ENCODE results near the gene PLA2G3. TPM values are rescaled to one million over a fixed set of nuclear protein-coding genes. Genes with fewer than 3 reads are reported as not detected.
"Not testable (repeated sequence)": the region's sequence is repeated elsewhere in the genome, so short reads cannot be mapped to it uniquely, and the experiment has no call there.

Gene PLA2G3
- polyA plus RNA-seq, 2 of the 4 experiments (the other 2 are of a cell fraction) = not detected

DNA sequence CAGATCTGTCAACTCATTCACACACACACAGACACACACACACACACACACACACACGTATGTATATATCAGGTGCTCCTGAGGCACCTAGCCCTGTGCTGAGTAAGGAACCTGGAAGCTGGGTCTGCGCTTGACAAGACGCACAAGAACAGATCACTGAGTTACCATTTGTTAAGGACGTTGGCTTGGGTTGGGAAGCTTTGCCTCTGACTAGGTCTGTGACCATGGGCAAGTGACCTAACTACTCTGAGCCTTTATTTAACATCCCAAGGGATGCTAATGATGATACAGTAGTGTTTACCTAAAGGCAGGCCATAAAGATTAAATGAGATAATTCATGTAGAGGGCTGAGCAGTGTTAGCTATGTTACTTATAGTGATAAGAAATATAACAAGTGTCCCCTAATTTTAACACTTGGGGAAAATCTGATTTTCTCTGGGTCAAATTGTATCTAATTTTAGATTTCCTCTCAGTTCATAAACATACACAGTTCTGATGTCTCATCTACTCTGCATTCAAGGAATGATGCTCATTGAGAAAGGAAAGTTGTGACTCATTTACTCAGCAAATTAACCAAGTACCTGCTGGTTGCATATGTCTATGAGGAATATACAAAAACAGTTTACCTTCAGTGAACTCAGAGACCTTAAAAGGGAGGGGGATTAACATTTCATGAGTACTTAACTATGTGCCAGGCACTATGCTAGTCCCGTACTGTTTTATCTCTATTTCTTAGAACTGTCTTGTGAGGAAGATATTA, 33.3 kb upstream of the PLA2G3 start:
- peak overlapping the region; percentile 40 for H3K4me2 ChIP-seq
- DNase-seq (ENCODE audit: low read depth in 1 of 2, low spot score in 1 of 2) (peak; percentile 16 to 32), ATAC-seq (peak; percentile 54 to 62; a peak in 5 of 6 replicates), FAIRE-seq (no peak)
- no peak overlapping the region for H3K4me3 ChIP-seq
- ChIA-PET POLR2A (no interaction called here), CTCF (interaction anchor here (0.5 to 1.3 kb wide), 4 partner anchors 20 to 405 kb away, joined by 3 read pairs; no protein-coding TSS in a partner anchor)
- 38% methylated on average over 3 of the region's 5 CpGs for WGBS (ENCODE audit: missing lambda C conversion rate)
- peaks cover 23% of the 10 kb centered on the region for H3K4me1 ChIP-seq
- TF ChIP-seq MAZ (IDR thresholded peaks at IDR 0.05; ENCODE audit: borderline replicate concordance, low read depth, low read length) = no peak
- no peak for TF ChIP-seq FOSL2 (IDR thresholded peaks at IDR 0.05)
- TF ChIP-seq FOSL2 (CRISPR knock-in tag; IDR thresholded peaks at IDR 0.05) = peak; percentile 76
- TF ChIP-seq E2F6 (IDR thresholded peaks at IDR 0.05; ENCODE audit: borderline replicate concordance, low read depth) = no peak
- TF ChIP-seq POLR2A (IDR thresholded peaks at IDR 0.05; ENCODE audit: low read length) = no peak
- no peak for TF ChIP-seq HOXA7 (CRISPR knock-in tag; IDR thresholded peaks at IDR 0.05)
- no peak for TF ChIP-seq MYC (IDR thresholded peaks at IDR 0.05; ENCODE audit: borderline replicate concordance, low read length)
- H3K27ac ChIP-seq = no peak overlapping the region
- H3K9me3 ChIP-seq = no peaks in the 10 kb centered on the region

DNA sequence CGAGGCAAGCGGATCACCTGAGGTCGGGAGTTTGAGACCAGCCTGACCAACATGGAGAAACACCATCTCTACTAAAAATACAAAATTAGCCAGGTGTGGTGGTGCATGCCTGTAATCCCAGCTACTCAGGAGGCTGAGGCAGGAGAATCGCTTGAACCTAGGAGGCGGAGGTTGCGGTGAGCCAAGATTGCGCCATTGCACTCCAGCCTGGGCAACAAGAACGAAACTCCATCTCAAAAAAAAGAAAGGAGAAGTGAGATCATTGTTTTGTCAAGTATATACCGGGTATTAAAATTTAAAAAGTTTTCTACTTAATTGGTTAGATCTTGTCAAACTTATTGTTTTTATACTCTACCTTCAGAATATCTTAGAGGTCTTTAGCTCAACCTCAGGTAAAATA, 31.4 kb upstream of the PLA2G3 start:
- H3K4me2 ChIP-seq; H3K27ac ChIP-seq; POLR2A ChIA-PET; DNase-seq (ENCODE audit: low read depth in 1 of 2, low spot score in 1 of 2); H3K4me3 ChIP-seq; ATAC-seq; FAIRE-seq; H3K9me3 ChIP-seq: not testable (repeated sequence)
- H3K4me1 ChIP-seq = peaks cover 14% of the 10 kb centered on the region
- CTCF ChIA-PET = interaction anchor here (0.7 kb wide), 1 partner anchor 10 kb away, joined by 4 read pairs; no protein-coding TSS in a partner anchor
- 97% methylated on average over 9 of the region's 9 CpGs for WGBS (ENCODE audit: missing lambda C conversion rate)

DNA sequence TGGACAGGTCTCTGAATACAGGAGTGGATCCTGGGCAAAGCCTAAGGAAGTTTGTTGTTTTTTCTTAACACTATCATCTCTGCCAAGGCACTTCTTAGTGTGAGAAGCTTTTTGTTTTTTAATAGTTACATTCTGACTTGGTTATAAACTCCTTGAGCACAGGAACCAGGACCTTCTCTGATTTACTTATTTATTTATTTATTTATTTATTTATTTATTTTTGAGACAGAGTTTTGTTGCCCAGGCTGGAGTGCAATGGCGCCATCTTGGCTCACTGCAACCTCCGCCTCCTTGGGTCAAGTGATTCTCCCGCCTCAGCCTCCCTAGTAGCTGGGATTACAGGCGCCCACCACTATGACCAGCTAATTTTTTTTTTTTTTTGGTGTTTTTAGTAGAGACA, 30.7 kb upstream of the PLA2G3 start:
- no peak overlapping the region for H3K4me3 ChIP-seq
- no peaks in the 10 kb centered on the region for H3K9me3 ChIP-seq
- no peak for FAIRE-seq
- TF ChIP-seq ZC3H11A (IDR thresholded peaks at IDR 0.05) (peak; percentile 29; the same call in 1 of the 2 replicates), RAD21 (conservative IDR thresholded peaks at IDR 0.05 in 1 of 2, IDR thresholded peaks at IDR 0.05 in 1 of 2) (no peak)
- ATAC-seq = no peak
- H3K27ac ChIP-seq = no peak overlapping the region
- no peak overlapping the region for H3K4me2 ChIP-seq
- WGBS (ENCODE audit: missing lambda C conversion rate) = 96% methylated on average over 4 of the region's 4 CpGs
- H3K4me1 ChIP-seq = peaks cover 14% of the 10 kb centered on the region
- ChIA-PET POLR2A (no interaction called here), CTCF (interaction anchor here (1.1 kb wide), 1 partner anchor 47 kb away, joined by 3 read pairs; no protein-coding TSS in a partner anchor)
- DNase-seq (ENCODE audit: low read depth in 1 of 2, low spot score in 1 of 2) = no peak

DNA sequence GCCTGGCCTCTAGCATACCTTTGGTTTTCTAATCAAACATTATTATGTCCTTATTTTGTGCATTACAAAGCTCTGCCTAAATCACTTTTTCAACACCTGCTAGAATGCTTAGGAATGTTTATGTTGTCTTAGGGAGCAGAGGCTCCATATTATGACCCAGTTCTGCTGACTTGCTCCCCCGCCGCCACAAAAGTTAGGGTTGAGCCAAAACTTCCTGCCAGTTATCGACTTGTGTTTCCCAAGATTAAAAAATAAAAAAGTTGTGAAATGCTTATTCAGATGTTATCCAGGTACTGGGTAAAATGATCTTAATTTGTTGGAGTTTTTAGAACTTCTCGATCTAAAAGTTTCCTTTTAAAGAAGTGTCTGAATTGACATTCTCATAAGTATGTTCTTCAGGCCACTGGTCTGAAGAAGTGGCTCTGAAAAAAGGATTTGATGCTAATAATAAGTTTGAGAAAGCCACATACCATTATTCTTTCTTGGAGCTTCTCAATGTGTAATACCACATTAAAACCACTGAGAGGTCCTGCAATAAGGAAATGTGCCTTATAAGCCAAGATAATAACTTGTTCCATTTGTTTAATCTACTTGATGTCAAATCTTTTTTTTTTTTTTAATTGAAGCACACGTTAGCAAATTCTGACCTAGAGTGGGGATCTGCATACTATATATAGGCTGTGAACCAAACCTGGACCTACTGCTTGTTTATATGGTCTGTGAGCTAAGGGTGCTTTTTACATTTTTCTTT, 21.9 kb upstream of the PLA2G3 start:
- CTCF ChIA-PET = interaction anchor here (0.7 to 1.9 kb wide), 5 partner anchors 10 to 112 kb away, joined by 3 to 4 read pairs (median 4); partner anchors contain the start of gene SELENOM
- peaks cover 8% of the 10 kb centered on the region; the same call in 1 of the 3 replicates for H3K4me1 ChIP-seq
- H3K27ac ChIP-seq = no peak overlapping the region
- peak overlapping the region; percentile 28; the same call in 1 of the 3 replicates for H3K4me2 ChIP-seq
- no peak for ATAC-seq
- H3K4me3 ChIP-seq = no peak overlapping the region
- DNase-seq (ENCODE audit: low read depth in 1 of 2, low spot score in 1 of 2) = no peak
- TF ChIP-seq GATA3 (IDR thresholded peaks at IDR 0.05; ENCODE audit: borderline replicate concordance) = no peak
- no peak for TF ChIP-seq ZC3H11A (IDR thresholded peaks at IDR 0.05)
- no peak for TF ChIP-seq HDAC2 (IDR thresholded peaks at IDR 0.05)
- TF ChIP-seq RAD21 (conservative IDR thresholded peaks at IDR 0.05 in 1 of 2, IDR thresholded peaks at IDR 0.05 in 1 of 2) = no peak
- TF ChIP-seq ESRRA (IDR thresholded peaks at IDR 0.05; ENCODE audit: borderline replicate concordance, low read length) = no peak
- TF ChIP-seq PHF8 (IDR thresholded peaks at IDR 0.05; ENCODE audit: borderline replicate concordance, low read depth) = no peak
- no peak for TF ChIP-seq KDM5A (IDR thresholded peaks at IDR 0.05)
- no peak for TF ChIP-seq NPAS2 (CRISPR knock-in tag; IDR thresholded peaks at IDR 0.05; ENCODE audit: borderline replicate concordance)
- TF ChIP-seq POLR2AphosphoS2 (conservative IDR thresholded peaks at IDR 0.05; ENCODE audit: low read length) = no peak
- TF ChIP-seq EHMT2 (IDR thresholded peaks at IDR 0.05; ENCODE audit: low read depth) = no peak
- no peak for TF ChIP-seq NR3C1 (IDR thresholded peaks at IDR 0.05)
- TF ChIP-seq EP300 (IDR thresholded peaks at IDR 0.05) = no peak
- no peak for TF ChIP-seq E2F6 (IDR thresholded peaks at IDR 0.05; ENCODE audit: borderline replicate concordance, low read depth)
- 81% methylated on average over 5 of the region's 5 CpGs for WGBS (ENCODE audit: missing lambda C conversion rate)
- POLR2A ChIA-PET = interaction anchor here (0.7 to 1.0 kb wide), 3 partner anchors 30 to 67 kb away, joined by 3 to 4 read pairs (median 3); partner anchors contain the start of gene SELENOM
- H3K9me3 ChIP-seq = no peaks in the 10 kb centered on the region
- FAIRE-seq = no peak

All from A549 (cell line).